GM21515 (cell line): ENCODE results near the gene HEATR9.
"Not testable (repeated sequence)": the region's sequence is repeated elsewhere in the genome, so short reads cannot be mapped to it uniquely, and the experiment has no call there.

ENCODE experiments used
- ATAC-seq: cut with Tn5 transposase; IDR thresholded peaks from one replicate; pipeline ENCODE4 v1.9.1; 2021; ENCODE audit not compliant: unreplicated experiment

The HEATR9 gene

GRCh38 chr17:35868737-35869136, at the start of gene HEATR9:
HEATR9 (minus strand) TSS chr17:35868891; CDS start chr17:35868742, 149 bp downstream.
- no peak for ATAC-seq

- ATAC-seq, result no peak
Measured at GRCh38 chr17:35917519-35918213, 49.0 kb upstream of the HEATR9 start.

GRCh38 chr17:35915153-35915964, 46.7 kb upstream of the HEATR9 start:
- no peak for ATAC-seq

- no peak for ATAC-seq
Measured at GRCh38 chr17:35914354-35914753, 45.7 kb upstream of the HEATR9 start.

- ATAC-seq, result no peak
Measured at GRCh38 chr17:35913609-35914008, 44.9 kb upstream of the HEATR9 start.

- ATAC-seq, result no peak
Measured at GRCh38 chr17:35912942-35913341, 44.3 kb upstream of the HEATR9 start.

GRCh38 chr17:35912339-35912912, 43.7 kb upstream of the HEATR9 start:
- no peak for ATAC-seq

GRCh38 chr17:35909408-35909807, 40.7 kb upstream of the HEATR9 start:
- ATAC-seq, result no peak

- ATAC-seq, result no peak
Measured at GRCh38 chr17:35907691-35908090, 39.0 kb upstream of the HEATR9 start.

GRCh38 chr17:35906926-35907637, 38.4 kb upstream of the HEATR9 start:
- ATAC-seq, result no peak

- no peak for ATAC-seq
Measured at GRCh38 chr17:35906191-35906925, 37.7 kb upstream of the HEATR9 start.

GRCh38 chr17:35903451-35903850, 34.8 kb upstream of the HEATR9 start:
- ATAC-seq, result no peak

GRCh38 chr17:35901631-35902175, 33.0 kb upstream of the HEATR9 start:
- no peak for ATAC-seq

GRCh38 chr17:35900708-35901480, 32.2 kb upstream of the HEATR9 start:
- ATAC-seq, result no peak

GRCh38 chr17:35900280-35900679, 31.6 kb upstream of the HEATR9 start:
- no peak for ATAC-seq

- ATAC-seq, result no peak
Measured at GRCh38 chr17:35898283-35899070, 29.8 kb upstream of the HEATR9 start.

- ATAC-seq, result not testable (repeated sequence)
Measured at GRCh38 chr17:35897772-35898171, 29.1 kb upstream of the HEATR9 start.

GRCh38 chr17:35895636-35896587, 27.2 kb upstream of the HEATR9 start:
- no peak for ATAC-seq
